IPS-11a (cell line): ENCODE results near the gene THSD4.

Experiments used
- H3K4me3 ChIP-seq: one replicate; pipeline ENCODE4 v1.5.1; 2013; ENCODE audit warnings: low read depth, low read length, control low read depth

THSD4 gene

DNA sequence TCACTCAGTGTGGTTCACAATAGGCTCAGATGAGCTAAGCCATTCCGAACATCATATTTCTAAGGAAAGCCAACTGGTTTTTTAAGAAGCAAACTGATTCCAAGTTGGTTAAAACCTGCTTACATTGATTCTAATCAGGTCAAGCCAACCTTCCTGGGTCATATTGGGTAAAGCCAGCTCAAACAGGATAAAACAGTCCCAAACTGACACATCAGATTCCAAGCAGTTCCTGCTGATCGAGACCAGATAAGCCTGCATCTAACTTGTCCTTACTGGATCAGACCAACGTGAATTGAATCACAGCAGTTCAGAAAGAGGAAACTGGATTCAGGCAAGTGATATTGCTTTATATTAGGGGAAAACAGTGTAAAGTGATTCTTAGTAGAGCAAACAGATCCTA lies 18.6 kb upstream of the THSD4 start:
- no peak overlapping the region for H3K4me3 ChIP-seq

- H3K4me3 ChIP-seq = no peak overlapping the region
Measured at GRCh38 chr15:71097890-71098289, 17.4 kb upstream of the THSD4 start.

DNA sequence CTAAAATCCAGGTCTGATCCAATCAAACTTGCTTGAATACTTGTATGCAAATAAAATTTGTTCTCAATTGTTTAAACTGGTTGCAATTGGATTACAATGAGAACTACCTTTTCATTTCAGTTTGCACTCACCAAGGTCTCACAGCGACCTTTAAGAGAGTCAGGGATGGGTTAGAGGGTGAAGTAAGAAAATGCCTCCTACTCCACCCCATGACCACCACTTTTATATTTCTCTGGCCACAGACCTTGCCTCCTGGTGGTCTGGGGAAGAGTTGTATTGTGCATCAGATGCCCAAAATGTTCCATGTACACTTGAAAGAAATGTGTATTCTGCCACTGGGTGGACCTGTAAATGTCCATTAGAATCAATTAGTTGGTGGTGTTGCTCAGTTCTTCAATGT lies 16.4 kb upstream of the THSD4 start:
- no peak overlapping the region for H3K4me3 ChIP-seq

GRCh38 chr15:71103102-71103676 lies 12.1 kb upstream of the THSD4 start:
- no peak overlapping the region for H3K4me3 ChIP-seq

DNA sequence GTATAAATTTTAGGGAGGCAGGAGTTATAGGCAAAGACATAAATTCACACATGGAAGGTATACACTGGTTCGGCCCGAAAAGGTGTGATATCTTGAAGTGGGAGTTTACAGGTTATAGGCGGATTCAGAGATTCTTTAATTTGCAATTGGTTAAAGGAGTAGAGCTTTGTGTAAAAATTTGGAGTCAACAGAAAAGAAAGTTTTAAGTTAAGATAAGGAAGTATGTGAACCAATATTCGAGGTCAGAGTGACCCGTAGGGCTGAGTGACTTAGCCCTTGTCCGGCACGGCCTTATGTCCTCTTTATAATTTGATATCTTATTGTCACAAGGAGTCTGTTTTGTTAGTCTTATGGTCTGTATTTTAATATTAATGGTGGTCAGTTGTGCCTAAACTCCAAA lies 10.6 kb upstream of the THSD4 start:
- H3K4me3 ChIP-seq = no peak overlapping the region

- no peak overlapping the region for H3K4me3 ChIP-seq
Measured at GRCh38 chr15:71105444-71105843, 9.8 kb upstream of the THSD4 start.

- no peak overlapping the region for H3K4me3 ChIP-seq
Measured at GRCh38 chr15:71106802-71107500, 8.3 kb upstream of the THSD4 start.

DNA sequence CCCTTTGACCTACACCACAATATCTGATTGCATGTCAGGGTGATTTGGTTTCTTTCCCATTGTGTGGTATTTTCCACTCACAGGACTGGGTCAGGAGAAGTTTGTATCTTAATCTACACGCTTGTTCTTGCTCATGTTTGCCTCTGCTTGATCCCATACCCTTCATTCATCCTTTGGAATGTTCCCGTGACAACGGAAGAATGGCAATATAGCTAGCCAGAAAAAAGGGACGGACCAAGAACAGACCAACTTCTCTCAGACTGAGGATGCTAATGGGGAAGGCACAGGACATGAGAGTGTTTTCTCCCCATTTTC lies 7.8 kb upstream of the THSD4 start:
- no peak overlapping the region for H3K4me3 ChIP-seq

GRCh38 chr15:71109130-71109529 lies 6.1 kb upstream of the THSD4 start:
- H3K4me3 ChIP-seq = no peak overlapping the region

GRCh38 chr15:71109905-71110304 lies 5.4 kb upstream of the THSD4 start:
- no peak overlapping the region for H3K4me3 ChIP-seq

GRCh38 chr15:71110405-71111180 lies 4.7 kb upstream of the THSD4 start:
- no peak overlapping the region for H3K4me3 ChIP-seq

DNA sequence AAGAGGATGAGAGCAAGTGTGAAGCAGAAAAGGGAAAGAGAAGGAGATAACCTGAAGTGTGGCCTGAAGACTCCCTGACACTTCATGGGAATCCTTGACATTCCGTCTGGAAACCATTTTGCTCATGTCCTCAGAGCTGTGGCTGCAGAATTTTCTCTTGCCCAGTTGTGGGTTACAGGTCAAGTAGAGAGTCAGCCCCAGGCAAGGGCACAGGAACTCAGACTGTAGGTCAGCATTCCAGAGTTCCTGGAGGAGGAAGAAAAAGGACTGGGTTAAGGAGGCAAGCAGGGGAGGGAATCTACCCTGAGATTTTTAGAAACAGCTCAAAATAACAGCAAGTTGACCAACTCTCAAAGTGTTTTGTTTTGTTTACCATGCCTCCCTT lies 4.1 kb upstream of the THSD4 start:
- no peak overlapping the region for H3K4me3 ChIP-seq

- H3K4me3 ChIP-seq = no peak overlapping the region
Measured at GRCh38 chr15:71111950-71112349, 3.3 kb upstream of the THSD4 start.

- no peak overlapping the region for H3K4me3 ChIP-seq
Measured at GRCh38 chr15:71112429-71112828, 2.8 kb upstream of the THSD4 start.

DNA sequence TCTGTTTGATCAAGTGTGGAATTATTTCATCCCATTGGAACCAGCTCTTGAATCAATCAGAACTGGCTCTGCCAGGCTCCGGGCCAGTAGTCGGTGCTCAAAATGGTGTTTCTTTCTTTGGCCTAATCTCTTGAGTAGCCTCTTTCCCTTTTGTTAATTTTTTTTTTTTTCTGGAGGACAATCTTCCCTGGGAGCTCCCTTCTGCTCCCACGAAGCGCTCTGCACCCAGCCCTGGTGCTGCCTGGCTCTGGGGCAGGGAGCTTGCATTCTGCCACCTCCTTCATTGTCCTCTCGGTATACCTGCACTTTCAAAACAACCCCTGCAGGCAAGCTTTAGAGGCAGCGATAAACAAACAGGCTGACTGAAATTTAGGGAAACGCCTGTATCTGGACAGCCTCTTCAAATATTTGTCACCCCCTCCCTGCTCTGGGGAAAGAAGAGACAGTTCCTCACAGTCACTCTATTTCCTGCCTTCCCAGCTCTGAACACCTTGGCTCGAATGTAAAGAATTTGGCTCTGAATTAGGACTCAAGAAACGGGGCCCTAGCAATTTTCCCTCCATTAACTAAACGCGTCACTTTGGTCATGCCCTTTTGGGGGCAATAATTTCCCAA lies 1.1 kb upstream of the THSD4 start:
- H3K4me3 ChIP-seq = peak overlapping the region; percentile 61

GRCh38 chr15:71115567-71116351 lies 488 bp downstream of the THSD4 start:
- peak overlapping the region; percentile 69 for H3K4me3 ChIP-seq

DNA sequence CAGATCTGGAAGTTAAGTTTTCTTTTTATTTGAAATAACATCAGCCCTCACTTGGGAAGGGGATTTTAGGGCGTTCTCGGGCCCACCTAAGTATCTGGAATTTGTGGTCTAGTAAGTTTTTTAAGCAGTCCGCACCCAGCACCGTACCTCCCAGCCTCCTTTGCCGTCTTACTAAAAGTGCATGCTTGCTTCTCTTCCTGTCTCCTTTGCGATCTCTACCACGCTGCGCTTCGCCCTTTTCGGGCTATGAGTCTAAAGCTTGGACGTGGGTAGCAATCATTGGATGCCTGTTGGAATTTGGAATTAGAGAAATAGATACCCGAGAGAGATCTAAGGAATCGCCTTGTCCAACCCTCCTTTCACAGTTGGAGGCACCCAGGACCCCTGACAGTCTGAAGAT lies 1.1 kb downstream of the THSD4 start:
- H3K4me3 ChIP-seq = peak overlapping the region; percentile 69

GRCh38 chr15:71116942-71117341 lies 1.7 kb downstream of the THSD4 start:
- no peak overlapping the region for H3K4me3 ChIP-seq

GRCh38 chr15:71117714-71118305 lies 2.5 kb downstream of the THSD4 start:
- no peak overlapping the region for H3K4me3 ChIP-seq

DNA sequence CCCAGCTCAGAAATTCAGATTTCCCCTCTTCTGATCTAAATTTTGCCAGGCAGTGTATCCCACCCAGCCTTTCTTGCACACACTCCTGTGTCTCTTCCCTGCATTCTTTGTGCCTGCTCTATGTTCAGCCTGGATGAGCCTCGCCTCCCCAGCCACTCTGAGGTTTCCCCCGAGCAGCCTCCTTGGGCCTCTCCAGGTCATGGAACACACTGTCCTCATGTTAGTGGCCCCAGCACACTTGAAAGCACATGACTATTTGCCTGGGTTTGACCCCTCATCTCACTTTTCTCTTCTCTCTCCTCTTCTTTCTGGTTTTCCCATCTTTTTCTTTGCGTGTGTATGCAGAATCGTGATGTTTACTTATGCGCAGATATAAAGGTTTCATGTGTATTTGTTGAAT lies 3.1 kb downstream of the THSD4 start:
- no peak overlapping the region for H3K4me3 ChIP-seq
